HG03159 (cell line): ENCODE data around the gene JADE3.
A peak's percentile ranks its signal among the peaks of the same experiment; 100 is the strongest.

Source experiments
- ATAC-seq: cut with Tn5 transposase; IDR thresholded peaks from one replicate; pipeline ENCODE4 v1.9.1; 2021; ENCODE audit warnings: mild to moderate bottlenecking, moderate library complexity; ENCODE audit not compliant: unreplicated experiment

JADE3 gene

GRCh38 chrX:46912098-46912602 is at the start of gene JADE3:
Gene JADE3, plus strand, starts transcription at chrX:46912421. Its CDS starts 72,474 bp downstream, at chrX:46984895.
- ATAC-seq, result no peak

- no peak for ATAC-seq
Observed at GRCh38 chrX:46863072-46863471, 49.1 kb upstream of the JADE3 start.

- no peak for ATAC-seq
Observed at GRCh38 chrX:46864606-46865005, 47.6 kb upstream of the JADE3 start.

- ATAC-seq, result no peak
Observed at GRCh38 chrX:46865281-46865680, 46.9 kb upstream of the JADE3 start.

GRCh38 chrX:46866726-46867125 is 45.5 kb upstream of the JADE3 start:
- no peak for ATAC-seq

GRCh38 chrX:46873746-46874145 is 38.5 kb upstream of the JADE3 start:
- ATAC-seq, result no peak

GRCh38 chrX:46876901-46877300 is 35.3 kb upstream of the JADE3 start:
- ATAC-seq, result no peak

- no peak for ATAC-seq
Observed at GRCh38 chrX:46882266-46882665, 30.0 kb upstream of the JADE3 start.

GRCh38 chrX:46884799-46885198 is 27.4 kb upstream of the JADE3 start:
- no peak for ATAC-seq

- no peak for ATAC-seq
Observed at GRCh38 chrX:46898207-46898606, 14.0 kb upstream of the JADE3 start.

- peak; percentile 70 for ATAC-seq
Observed at GRCh38 chrX:46903458-46904242, 8.6 kb upstream of the JADE3 start.

GRCh38 chrX:46904626-46905025 is 7.6 kb upstream of the JADE3 start:
- no peak for ATAC-seq

- no peak for ATAC-seq
Observed at GRCh38 chrX:46910415-46910814, 1.8 kb upstream of the JADE3 start.

- no peak for ATAC-seq
Observed at GRCh38 chrX:46912603-46913491, 626 bp downstream of the JADE3 start.

- no peak for ATAC-seq
Observed at GRCh38 chrX:46913667-46914066, 1.4 kb downstream of the JADE3 start.

- ATAC-seq, result no peak
Observed at GRCh38 chrX:46916273-46916672, 4.1 kb downstream of the JADE3 start.

- ATAC-seq, result no peak
Observed at GRCh38 chrX:46917622-46918021, 5.4 kb downstream of the JADE3 start.

GRCh38 chrX:46918434-46918833 is 6.2 kb downstream of the JADE3 start:
- ATAC-seq, result no peak

- ATAC-seq, result no peak
Observed at GRCh38 chrX:46920235-46920634, 8.0 kb downstream of the JADE3 start.

- no peak for ATAC-seq
Observed at GRCh38 chrX:46922611-46923010, 10.4 kb downstream of the JADE3 start.

GRCh38 chrX:46927718-46928117 is 15.5 kb downstream of the JADE3 start:
- ATAC-seq, result no peak
